ENCODE measurements around the gene APBA1. TPM values are rescaled to one million over a fixed set of nuclear protein-coding genes. Genes with fewer than 3 reads are reported as not detected.
"Not testable (repeated sequence)": the region's sequence is repeated elsewhere in the genome, so short reads cannot be mapped to it uniquely, and the experiment has no call there.

The APBA1 gene
- polyA plus RNA-seq, 10 donors = 6.0 to 12.0 (median 7.6) TPM

- no peak for DNase-seq
Observed at GRCh38 chr9:69445251-69445650, 226.9 kb downstream of the APBA1 start.

DNA sequence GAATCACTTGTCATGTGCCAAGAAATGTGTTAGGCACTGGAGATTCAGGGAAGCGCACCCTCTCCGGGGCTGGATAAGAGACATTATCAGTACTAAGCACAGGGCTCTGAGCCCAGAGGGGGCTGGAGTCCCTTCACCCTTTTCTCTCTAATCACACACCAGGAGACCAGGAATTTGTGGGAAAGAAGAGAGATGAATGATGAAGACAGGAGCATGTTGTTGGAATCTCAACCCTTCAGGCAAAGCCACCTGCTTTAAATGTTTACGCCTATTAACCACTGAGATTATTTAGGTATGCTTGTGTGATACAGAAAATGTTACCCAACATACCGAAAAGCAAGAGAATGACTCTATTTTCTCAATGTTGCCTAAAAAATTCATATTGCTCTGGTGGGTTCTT is 227.4 kb downstream of the APBA1 start:
- no peak for DNase-seq

DNA sequence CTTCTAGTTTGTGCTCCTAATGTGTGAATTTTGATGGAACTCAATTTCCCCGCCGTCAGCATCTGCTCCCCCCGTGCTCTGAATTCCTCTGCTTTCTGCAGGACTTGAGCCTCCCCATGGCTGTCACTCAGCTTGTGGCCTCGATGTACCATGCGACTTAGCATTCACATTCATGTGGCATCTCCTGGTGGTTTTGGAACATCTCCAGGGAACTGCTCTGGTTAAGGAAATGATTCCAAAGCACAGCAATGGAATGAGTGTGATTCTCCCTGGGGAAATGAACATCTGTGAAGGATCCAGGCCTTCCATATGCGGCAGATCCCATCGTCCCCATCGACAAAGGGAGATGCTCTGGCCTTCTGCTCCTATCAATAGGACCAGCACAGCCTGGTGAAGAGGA is 228.2 kb downstream of the APBA1 start:
- DNase-seq = peak in 2 of 3 donors; percentile 29 to 67

DNA sequence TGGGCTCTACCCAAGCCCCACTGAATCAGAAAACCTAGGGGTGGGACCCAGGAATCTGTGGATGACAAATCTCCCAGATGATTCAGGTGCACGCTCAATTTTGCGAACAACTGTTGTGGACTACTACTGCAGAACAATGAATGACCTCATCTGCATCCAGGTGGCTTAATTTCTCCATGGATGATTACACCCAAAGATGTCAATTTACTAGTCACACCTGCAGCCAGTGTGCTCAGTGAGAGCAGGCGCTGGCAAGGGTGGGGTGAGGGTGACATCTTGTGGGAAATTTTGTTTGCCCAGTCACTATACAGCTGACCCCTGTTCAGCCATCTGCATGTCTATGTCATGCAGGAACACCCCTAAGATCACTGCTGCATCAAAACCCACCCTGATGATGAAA is 229.0 kb downstream of the APBA1 start:
- no peak for DNase-seq

GRCh38 chr9:69442486-69442885 is 229.7 kb downstream of the APBA1 start:
- no peak for DNase-seq

GRCh38 chr9:69440254-69440955 is 231.8 kb downstream of the APBA1 start:
- not testable (repeated sequence) for DNase-seq

DNA sequence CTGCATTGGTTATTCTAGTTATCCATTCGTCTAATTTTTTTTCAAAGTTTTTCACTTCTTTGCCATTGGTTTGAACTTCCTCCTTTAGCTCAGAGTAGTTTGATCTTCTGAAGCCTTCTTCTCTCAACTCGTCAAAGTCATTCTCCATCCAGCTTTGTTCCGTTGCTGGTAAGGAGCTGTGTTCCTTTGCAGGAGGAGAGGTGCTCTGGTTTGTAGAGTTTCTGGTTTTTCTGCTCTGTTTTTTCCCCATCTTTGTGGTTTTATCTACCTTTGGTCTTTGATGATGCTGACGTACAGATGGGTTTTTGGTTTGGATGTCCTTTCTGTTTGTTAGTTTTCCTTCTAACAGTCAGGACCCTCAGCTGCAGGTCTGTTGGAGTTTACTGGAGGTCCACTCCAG is 232.5 kb downstream of the APBA1 start:
- not testable (repeated sequence) for DNase-seq

DNA sequence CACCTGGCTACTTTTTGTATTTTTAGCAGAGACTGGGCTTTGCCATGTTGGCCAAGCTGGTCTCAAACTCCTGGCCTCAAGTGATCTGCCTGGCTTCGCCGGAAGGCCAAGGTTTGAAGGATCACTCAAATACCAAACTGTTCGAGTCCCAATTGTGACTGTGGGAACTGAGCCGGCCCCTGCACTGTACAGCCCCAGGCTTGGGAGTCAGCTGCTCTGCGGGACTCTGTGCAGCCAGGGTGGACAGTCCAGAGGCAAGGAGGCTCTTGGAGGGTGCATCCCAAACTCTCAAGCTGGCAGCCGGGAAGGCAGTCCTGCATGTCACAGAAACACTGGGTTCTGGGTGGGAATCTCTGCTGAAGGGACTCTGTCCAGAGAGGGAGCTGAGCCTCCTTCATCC is 238.2 kb downstream of the APBA1 start:
- no peak for DNase-seq

DNA sequence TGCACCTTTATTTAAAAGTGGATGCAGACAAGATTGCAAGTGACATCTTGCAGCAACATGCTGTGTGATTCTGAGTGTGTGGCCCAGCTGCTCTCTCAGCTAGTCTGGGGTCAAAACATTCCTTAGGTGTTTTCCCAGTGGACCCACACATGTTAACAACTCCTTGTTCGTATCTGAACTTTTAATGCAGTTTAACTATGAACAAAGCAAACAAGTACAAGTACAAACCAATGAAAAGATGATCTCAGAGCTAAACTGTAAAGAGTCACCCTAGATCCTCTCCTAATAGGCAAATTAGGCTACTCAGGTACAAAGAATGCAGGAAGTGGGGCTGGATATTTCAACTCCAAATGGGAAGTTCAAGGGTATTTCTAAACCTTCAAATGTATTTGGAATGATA is 238.8 kb downstream of the APBA1 start:
- no peak for DNase-seq

DNA sequence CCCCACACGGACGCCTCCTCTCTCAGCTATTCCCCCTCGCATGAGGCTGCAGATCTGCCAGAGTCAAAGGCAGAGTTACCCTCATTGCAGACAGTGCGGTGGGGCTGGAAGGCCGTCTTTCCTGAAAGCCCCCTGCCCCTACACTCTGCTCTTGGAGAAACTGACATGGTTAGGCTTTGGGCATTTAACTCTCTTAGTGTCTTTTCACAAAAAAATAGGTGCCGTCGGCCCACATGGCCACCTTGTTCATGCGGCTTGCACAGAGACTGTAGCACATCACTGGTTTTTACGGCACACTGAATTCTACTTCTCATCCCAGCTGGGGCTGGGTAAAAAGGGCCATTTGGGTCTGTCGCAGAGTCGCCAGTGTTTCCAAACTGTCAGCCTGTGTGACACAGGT is 239.5 kb downstream of the APBA1 start:
- no peak for DNase-seq

DNA sequence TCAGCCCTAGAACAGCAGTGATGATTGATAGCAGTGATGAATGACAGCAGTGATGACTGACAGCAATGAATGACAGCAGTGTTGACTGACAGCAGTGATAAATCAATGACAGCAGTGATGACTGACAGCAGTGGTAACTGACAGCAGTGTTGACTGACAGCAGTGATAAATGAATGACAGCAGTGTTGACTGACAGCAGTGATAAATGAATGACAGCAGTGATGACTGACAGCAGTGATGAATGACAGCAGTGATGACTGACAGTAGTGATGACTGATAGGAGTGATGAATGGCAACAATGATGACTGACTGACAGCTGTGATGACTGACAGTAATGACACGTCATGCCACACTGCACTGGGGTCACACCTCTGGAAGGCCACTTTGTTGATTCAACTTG is 240.4 kb downstream of the APBA1 start:
- no peak for DNase-seq

DNA sequence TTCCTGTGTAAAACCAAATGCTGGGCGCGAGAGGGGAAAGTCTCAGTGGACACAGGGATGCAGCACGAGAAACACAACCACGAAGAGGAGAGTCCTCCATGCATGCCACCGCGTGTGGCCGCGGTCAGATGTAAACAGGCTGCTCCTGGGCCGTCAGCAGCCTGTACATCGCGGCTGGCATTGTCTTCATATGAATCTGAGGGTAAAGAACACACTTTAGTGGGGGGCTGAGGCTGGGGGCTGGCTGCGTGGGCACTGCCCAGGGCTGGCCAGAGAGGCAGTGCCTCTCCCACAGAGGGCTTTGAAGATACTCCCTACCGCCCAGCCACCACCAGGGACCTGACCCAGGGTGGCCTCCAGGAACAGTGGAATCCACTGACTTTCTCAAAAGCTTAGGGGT is 241.0 kb downstream of the APBA1 start:
- DNase-seq = no peak

DNA sequence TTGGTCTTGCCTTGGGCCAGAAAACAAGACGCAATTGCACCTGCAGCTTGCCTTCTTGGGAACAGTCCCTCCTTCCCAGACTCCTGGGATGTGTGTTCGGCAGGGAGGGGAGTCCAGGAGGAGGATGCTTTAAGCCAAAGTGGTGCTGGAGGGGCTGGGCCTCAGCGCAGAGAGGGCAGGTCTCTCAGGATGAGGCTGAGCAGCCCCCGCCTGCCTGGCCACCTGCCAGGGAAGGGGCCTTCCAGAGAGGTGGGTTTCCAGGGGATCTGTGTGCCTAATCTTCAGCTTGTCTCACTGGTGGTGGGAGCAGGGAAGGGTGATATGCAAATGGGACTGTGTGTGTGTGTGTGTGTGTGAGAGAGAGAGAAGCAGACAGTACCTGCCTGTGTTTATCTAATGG is 242.0 kb downstream of the APBA1 start:
- DNase-seq = no peak

- no peak for DNase-seq
Observed at GRCh38 chr9:69429281-69429680, 242.9 kb downstream of the APBA1 start.

GRCh38 chr9:69428017-69428785 is 244.0 kb downstream of the APBA1 start:
- DNase-seq = no peak

- no peak for DNase-seq
Observed at GRCh38 chr9:69427286-69427685, 244.9 kb downstream of the APBA1 start.

- DNase-seq = no peak
Observed at GRCh38 chr9:69425136-69425801, 246.9 kb downstream of the APBA1 start.

DNA sequence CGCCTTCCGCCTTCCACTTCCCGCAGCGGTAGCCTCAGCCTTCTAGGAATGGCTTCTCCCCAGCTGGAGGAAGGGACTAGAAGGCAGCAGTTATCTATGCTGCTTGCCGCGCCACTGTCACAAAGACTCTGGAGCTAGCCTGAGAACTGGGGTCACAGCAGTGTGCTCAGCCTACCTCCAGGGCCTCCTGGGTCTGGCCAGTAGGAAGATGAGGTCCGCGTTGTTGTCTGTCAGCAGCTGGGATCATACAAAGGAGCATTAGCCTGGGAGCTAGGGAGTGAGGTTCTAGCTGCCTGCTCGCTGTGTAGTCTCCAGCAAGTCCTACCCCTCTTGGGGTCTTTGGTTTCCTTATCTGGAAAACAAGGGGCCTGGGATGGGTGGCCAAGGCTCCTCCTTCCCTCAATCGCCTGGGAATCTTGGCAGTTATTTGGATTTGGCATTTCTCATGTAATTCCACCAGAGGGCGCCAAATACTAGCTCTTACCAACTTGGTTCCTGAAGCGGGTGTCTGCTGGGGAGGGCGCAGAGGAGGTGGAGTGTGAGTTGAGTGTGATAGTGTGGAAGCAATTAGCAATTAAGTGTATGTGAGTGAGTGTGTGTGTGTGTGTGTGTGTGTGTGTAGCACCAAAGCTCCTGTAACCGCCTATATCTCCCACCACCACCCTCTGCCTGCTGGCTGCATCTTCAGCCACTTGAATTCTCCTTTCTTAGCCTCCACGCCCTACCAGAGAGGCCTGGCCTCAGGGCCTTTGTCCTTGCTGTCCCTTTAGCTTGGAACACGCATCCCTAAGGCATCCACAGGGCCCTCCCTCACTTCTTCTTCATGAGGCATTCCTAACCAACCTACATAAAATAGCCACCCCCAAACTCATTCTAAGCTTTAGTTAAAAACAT is 250.0 kb downstream of the APBA1 start:
- DNase-seq = peak; percentile 66 to 79 (median 74)

DNA sequence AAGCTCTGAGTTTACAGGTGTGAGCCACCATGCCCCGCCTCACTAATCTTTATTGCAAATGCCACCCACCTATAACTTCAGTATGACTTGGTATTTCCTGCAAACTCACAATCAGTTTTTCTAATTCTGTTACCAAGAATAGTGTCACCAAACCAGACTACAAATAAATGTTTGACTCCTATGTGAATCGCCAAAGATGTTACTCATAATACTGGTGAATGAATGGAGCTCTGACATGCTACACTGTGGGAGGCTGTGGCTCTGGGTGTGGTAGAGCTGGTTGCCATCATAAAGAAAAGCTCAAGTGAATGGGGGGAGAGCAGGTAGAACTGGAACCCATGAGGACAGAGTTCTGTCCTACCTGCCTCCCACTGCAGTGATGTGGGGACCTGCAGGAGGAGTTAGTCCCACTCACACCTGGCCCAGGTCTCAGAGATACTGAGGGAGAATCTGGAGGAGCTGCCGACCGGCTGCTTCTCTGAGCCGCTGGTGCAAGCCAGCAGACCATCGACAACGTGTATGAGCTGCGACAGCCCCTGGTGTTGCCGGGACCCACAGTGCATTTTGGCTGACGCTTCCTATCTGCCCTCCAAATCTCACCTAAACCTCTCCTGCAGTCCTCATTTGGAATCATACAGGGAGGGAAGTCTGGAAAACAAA is 251.4 kb downstream of the APBA1 start:
- no peak for DNase-seq

GRCh38 chr9:69412741-69413150 is 259.4 kb downstream of the APBA1 start:
- peak; percentile 40 to 70 (median 41) for DNase-seq

Measured in muscle of back (tissue), 11 donors.